Measurements from ENCODE around the gene C1orf159. TPM values are rescaled to one million over a fixed set of nuclear protein-coding genes. Genes with fewer than 3 reads are reported as not detected.

The C1orf159 gene
- polyA plus RNA-seq, 1 donor (not counting 4 experiments of a cell fraction or from before 2014, with no cell fraction given) = 6.1 TPM

DNA sequence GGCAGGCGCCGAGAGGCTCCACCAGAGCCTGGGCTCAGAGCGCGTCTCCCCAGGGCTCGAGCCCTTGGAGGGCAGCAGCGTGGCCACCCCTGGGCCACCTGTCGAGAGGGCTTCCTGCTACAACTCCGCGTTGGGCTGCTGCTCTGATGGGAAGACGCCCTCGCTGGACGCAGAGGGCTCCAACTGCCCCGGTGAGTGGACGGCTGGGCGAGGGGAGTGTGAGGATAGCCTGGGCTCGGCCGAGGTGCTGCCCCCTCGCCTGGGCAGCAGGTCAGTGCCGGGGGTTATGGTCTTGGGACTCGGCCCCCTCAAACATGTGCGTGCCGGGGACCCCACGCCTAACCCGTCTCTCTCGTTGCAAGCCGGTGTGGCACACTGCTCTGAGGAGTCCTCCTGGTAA lies 69.1 kb downstream of the C1orf159 start:
- FAIRE-seq = no peak
- TF ChIP-seq, protein P1, sequence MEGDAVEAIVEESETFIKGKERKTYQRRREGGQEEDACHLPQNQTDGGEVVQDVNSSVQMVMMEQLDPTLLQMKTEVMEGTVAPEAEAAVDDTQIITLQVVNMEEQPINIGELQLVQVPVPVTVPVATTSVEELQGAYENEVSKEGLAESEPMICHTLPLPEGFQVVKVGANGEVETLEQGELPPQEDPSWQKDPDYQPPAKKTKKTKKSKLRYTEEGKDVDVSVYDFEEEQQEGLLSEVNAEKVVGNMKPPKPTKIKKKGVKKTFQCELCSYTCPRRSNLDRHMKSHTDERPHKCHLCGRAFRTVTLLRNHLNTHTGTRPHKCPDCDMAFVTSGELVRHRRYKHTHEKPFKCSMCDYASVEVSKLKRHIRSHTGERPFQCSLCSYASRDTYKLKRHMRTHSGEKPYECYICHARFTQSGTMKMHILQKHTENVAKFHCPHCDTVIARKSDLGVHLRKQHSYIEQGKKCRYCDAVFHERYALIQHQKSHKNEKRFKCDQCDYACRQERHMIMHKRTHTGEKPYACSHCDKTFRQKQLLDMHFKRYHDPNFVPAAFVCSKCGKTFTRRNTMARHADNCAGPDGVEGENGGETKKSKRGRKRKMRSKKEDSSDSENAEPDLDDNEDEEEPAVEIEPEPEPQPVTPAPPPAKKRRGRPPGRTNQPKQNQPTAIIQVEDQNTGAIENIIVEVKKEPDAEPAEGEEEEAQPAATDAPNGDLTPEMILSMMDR (optimal IDR thresholded peaks at IDR 0.05 in 1 of 3, IDR thresholded peaks at IDR 0.05 in 1 of 3, conservative IDR thresholded peaks at IDR 0.05 in 1 of 3; ENCODE audit: extremely low read depth in 1 of 3, insufficient read depth in 2 of 3, low read length in 3 of 3) = no peak
- TF ChIP-seq EZH2 (IDR thresholded peaks at IDR 0.05; ENCODE audit: low read length) = no peak
- peaks cover 40 to 46% of the 10 kb centered on the region in 2 experiments for H3K36me3 ChIP-seq (ENCODE audit: control insufficient read depth in 2 of 2, extremely low read depth in 1 of 2, insufficient read depth in 2 of 2, low read length in 2 of 2)

DNA sequence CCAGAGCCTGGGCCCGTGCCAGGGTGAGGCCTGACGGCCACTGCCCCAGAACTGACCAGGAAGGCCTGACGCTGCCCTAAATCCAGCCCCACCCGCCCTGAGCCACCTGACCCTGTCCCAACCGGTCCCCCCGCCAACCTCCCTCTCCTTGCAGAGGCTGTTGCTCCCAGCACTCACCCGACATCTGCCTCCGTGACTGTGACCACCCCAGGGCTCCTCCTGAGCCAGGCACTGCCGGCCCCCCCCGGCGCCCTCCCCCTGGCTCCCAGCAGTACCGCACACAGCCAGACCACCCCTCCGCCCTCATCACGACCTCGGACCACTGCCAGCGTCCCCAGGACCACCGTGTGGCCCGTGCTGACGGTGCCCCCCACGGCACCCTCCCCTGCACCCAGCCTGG lies 69.6 kb downstream of the C1orf159 start:
- dilution Hi-C loops (cut with MboI; ENCODE audit: extremely low pct_ligation_motif_present, low sequenced_read_pairs) = no loop called here
- Histone ChIP-seq H3K9me1 (ENCODE audit: control insufficient read depth, extremely low read depth, insufficient read depth, low read length) (no peaks in the 10 kb centered on the region), H3K79me2 (ENCODE audit: control insufficient read depth, insufficient read depth, low read length) (peaks cover 32% of the 10 kb centered on the region), H3K27ac (ENCODE audit: control insufficient read depth, insufficient read depth, low read length) (no peak overlapping the region), H3K36me3 (ENCODE audit: control insufficient read depth in 2 of 2, extremely low read depth in 1 of 2, insufficient read depth in 2 of 2, low read length in 2 of 2) (peaks cover 37 to 46% of the 10 kb centered on the region in 2 experiments), H3K4me1 (ENCODE audit: control insufficient read depth, extremely low read depth, insufficient read depth, low read length) (no peaks in the 10 kb centered on the region), H3K9ac (ENCODE audit: control insufficient read depth, extremely low read depth, insufficient read depth, low read length) (no peak overlapping the region), H3K27me3 (ENCODE audit: control insufficient read depth, extremely low read depth, insufficient read depth, low read length) (no peaks in the 10 kb centered on the region), H2AFZ (ENCODE audit: control insufficient read depth, low read length) (no peak overlapping the region), H3K4me3 (ENCODE audit: control insufficient read depth in 2 of 3, extremely low read depth in 1 of 3, insufficient read depth in 2 of 3, low read depth in 1 of 3, low read length in 3 of 3) (no peak overlapping the region), H3K9me3 (ENCODE audit: control insufficient read depth, low read depth, low read length) (no peaks in the 10 kb centered on the region), H3K4me2 (ENCODE audit: control insufficient read depth, extremely low read depth, insufficient read depth, low read depth, low read length) (no peak overlapping the region), H4K20me1 (ENCODE audit: control insufficient read depth, extremely low read depth, insufficient read depth, low read length) (peaks cover 25% of the 10 kb centered on the region)
- TF ChIP-seq, protein P1 (optimal IDR thresholded peaks at IDR 0.05 in 1 of 3, IDR thresholded peaks at IDR 0.05 in 1 of 3, conservative IDR thresholded peaks at IDR 0.05 in 1 of 3; ENCODE audit: extremely low read depth in 1 of 3, insufficient read depth in 2 of 3, low read length in 3 of 3) = no peak
- TF ChIP-seq EZH2 (IDR thresholded peaks at IDR 0.05; ENCODE audit: low read length) = no peak
- FAIRE-seq (no peak), DNase-seq (ENCODE audit: low read depth, low spot score) (no peak)

More for the DNA sequence above, 69.1 kb downstream of the C1orf159 start:
- Histone ChIP-seq H3K9me1 (ENCODE audit: control insufficient read depth, extremely low read depth, insufficient read depth, low read length) (no peaks in the 10 kb centered on the region), H3K4me3 (ENCODE audit: control insufficient read depth in 2 of 3, extremely low read depth in 1 of 3, insufficient read depth in 2 of 3, low read depth in 1 of 3, low read length in 3 of 3) (no peak overlapping the region), H3K79me2 (ENCODE audit: control insufficient read depth, insufficient read depth, low read length) (peaks cover 28% of the 10 kb centered on the region), H3K27ac (ENCODE audit: control insufficient read depth, insufficient read depth, low read length) (no peak overlapping the region), H3K4me1 (ENCODE audit: control insufficient read depth, extremely low read depth, insufficient read depth, low read length) (no peaks in the 10 kb centered on the region), H3K4me2 (ENCODE audit: control insufficient read depth, extremely low read depth, insufficient read depth, low read depth, low read length) (no peak overlapping the region), H2AFZ (ENCODE audit: control insufficient read depth, low read length) (no peak overlapping the region), H3K9me3 (ENCODE audit: control insufficient read depth, low read depth, low read length) (no peaks in the 10 kb centered on the region), H4K20me1 (ENCODE audit: control insufficient read depth, extremely low read depth, insufficient read depth, low read length) (peaks cover 24% of the 10 kb centered on the region), H3K27me3 (ENCODE audit: control insufficient read depth, extremely low read depth, insufficient read depth, low read length) (no peaks in the 10 kb centered on the region), H3K9ac (ENCODE audit: control insufficient read depth, extremely low read depth, insufficient read depth, low read length) (no peak overlapping the region)
- DNase-seq (ENCODE audit: low read depth, low spot score) = no peak
- dilution Hi-C loops (cut with MboI; ENCODE audit: extremely low pct_ligation_motif_present, low sequenced_read_pairs) = no loop called here

Measured in keratinocyte (primary cell).